Heart left ventricle (tissue), 16 donors: Measurements from ENCODE around the gene CEBPZOS. TPM values are rescaled to one million over a fixed set of nuclear protein-coding genes. Genes with fewer than 3 reads are reported as not detected.

Source experiments
- ATAC-seq, 4 donors: fragments of 200-7000 bp; cut with Tn5 transposase; one replicate each; pipeline ENCODE4 v1.9.1; 2020 to 2022; ENCODE audit warnings: moderate library complexity in 4 of 4, mild to moderate bottlenecking in 3 of 4, moderate number of reproducible peaks in 1 of 4
- DNase-seq, 5 donors: peaks; one replicate each; pipeline ENCODE4 v3.0.0-alpha.2; 2020
- H3K27ac ChIP-seq, 12 donors: fragments of 200-600 bp; sonication (generic) in 4 of 12; one replicate each; pipeline versions ENCODE4 v1.5.0 to v1.8.0; 2016 to 2022; ENCODE audit warnings: mild to moderate bottlenecking in 2 of 12
- H3K27me3 ChIP-seq, 9 donors: fragments of 200-600 bp; sonication (generic) in 2 of 9; one replicate each; pipeline versions ENCODE4 v1.5.1 to v1.8.0; 2016 to 2022; ENCODE audit warnings: mild to moderate bottlenecking in 3 of 9
- H3K36me3 ChIP-seq, 9 donors: fragments of 200-600 bp; sonication (generic) in 2 of 9; one replicate each; pipeline versions ENCODE4 v1.5.0 to v1.8.0; 2018 to 2022; ENCODE audit warnings: mild to moderate bottlenecking in 2 of 9
- H3K4me1 ChIP-seq, 12 donors: fragments of 200-600 bp; sonication (generic) in 4 of 12; one replicate each; pipeline versions ENCODE4 v1.5.0 to v1.8.0; 2016 to 2022; ENCODE audit warnings: mild to moderate bottlenecking in 3 of 12
- H3K4me3 ChIP-seq, 12 donors: fragments of 200-600 bp; sonication (generic) in 4 of 12; one replicate each; pipeline versions ENCODE4 v1.5.0 to v1.8.0; 2017 to 2022; ENCODE audit warnings: mild to moderate bottlenecking in 9 of 12, moderate library complexity in 4 of 12
- H3K9me3 ChIP-seq, 12 donors: fragments of 200-600 bp; sonication (generic) in 4 of 12; one replicate each; pipeline versions ENCODE4 v1.5.0 to v1.8.0; 2016 to 2022; ENCODE audit warnings: mild to moderate bottlenecking in 1 of 12
- POLR2A ChIP-seq, 2 donors: fragments of 450-650 bp; IDR thresholded peaks; one replicate each; pipeline ENCODE4 v1.6.1; 2017; ENCODE audit warnings: antibody characterized with exemption in 2 of 2, mild to moderate bottlenecking in 2 of 2, moderate library complexity in 2 of 2
- WGBS, 4 donors: extraction: QIAGEN DNeasy Blood & Tissue Kit in 2 of 4; methylation state at CpG; one replicate each; pipeline versions ENCODE4 v1.1.5 to v1.1.7; 2013 to 2018; 5-methylcytosine and 5-hydroxymethylcytosine counted together
- intact Hi-C, 10 donors: fragments of 100-400 bp; cut with DNase I; formaldehyde crosslinking; loops; one replicate each; pipeline versions ENCODE4 v1.11.1 to v1.14.2; 2022
- polyA plus RNA-seq, 2 donors: library from polyadenylated mRNA; stranded (reverse); fragments of 200-250 nt; gene quantifications; one replicate each; pipeline ENCODE4 v1.2.3, GENCODE V29; 2013
- total RNA-seq, 9 donors: library from RNA; depleted of rRNA in 2 of 9; stranded (reverse); fragments of >200 nt in 2 of 9; fragmentation: NEBNext Ultra II Directional in 3 of 9; extraction: Animal tissue kit (Norgen Biotek cat#: 25700) in 3 of 9; gene quantifications; one replicate each; pipeline versions ENCODE4 v1.1.0 to v1.2.4, GENCODE V29; 2016 to 2023
- TF ChIP-seq, protein P1 (sequence below), 12 donors: fragments of 200-600 bp; sonication (generic) in 4 of 12; IDR thresholded peaks; one replicate each; pipeline versions ENCODE4 v1.5.0 to v1.8.0; 2018 to 2022; ENCODE audit warnings: antibody characterized with exemption in 12 of 12, mild to moderate bottlenecking in 5 of 12
- donor health status: ischemic (EF 13 %, LVEDD 7.1; RV severe dilation, severe dysfunction).
- donor health status: healthy with polysubstance abuse.
- donor health status: DM: no; HTN: yes; CAD: no.
- donor health status: DM: no; HTN: no; CAD: no.
- donor health status: ischemic (EF 25% LVEDD 6.9; RV normal size, moderate dysfunction).
- donor health status: ischemic (EF 25% LVEDD 5.7; RV mildly dilated, moderate dysfunction).
- donor health status: healthy.
- donor health status: DM: yes; HTN: yes; CAD: no.
- donor health status: ischemic (EF 35%, LVEDD 5.7; RV mildly dilated, moderate dysfunction).
- donor health status: nonischemic (EF 11% LVEDD 7.7; RV severe dilation, severe dysfunction).
- donor health status: DM: yes; HTN: yes; CAD: no.
- donor health status: PGD.
- donor health status: ischemic (EF 29% LVEDD 5.4; RV normal size, mild dysfunction).
- donor health status: nonischemic (EF 23%, LVEDD 6.1; RV moderate dilation, normal function).

The CEBPZOS gene
- total and polyA plus RNA-seq, 11 donors, result 32.1 to 118 (median 54.2) TPM

DNA sequence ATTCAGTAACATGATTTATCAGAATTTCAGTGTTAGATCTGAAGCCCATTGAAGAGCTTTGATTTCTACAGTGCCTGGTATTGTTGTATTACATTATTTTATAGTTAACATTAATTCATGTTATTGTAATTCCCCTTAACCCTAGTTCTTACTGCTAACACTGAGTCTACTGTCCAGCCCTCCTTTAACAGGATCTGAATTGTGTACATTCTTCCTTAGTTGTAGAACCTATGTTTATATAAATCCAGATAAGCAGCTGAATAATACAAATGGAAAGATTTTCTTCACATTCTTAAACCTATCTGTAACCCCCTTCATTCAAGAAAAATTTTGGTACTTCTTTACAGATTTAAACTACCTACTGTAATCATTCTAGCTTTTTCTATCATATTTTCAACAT is 49.9 kb downstream of the CEBPZOS start:
- H3K4me1 ChIP-seq, result peaks cover 0 to 4% (median 0%) of the 10 kb centered on the region in 12 donors
- H3K27ac ChIP-seq, result no peak overlapping the region
- H3K4me3 ChIP-seq, result no peak overlapping the region
- DNase-seq (no peak), ATAC-seq (no peak)
- H3K36me3 ChIP-seq, result peaks cover 0 to 100% (median 96%) of the 10 kb centered on the region in 9 donors
- TF ChIP-seq, protein P1, sequence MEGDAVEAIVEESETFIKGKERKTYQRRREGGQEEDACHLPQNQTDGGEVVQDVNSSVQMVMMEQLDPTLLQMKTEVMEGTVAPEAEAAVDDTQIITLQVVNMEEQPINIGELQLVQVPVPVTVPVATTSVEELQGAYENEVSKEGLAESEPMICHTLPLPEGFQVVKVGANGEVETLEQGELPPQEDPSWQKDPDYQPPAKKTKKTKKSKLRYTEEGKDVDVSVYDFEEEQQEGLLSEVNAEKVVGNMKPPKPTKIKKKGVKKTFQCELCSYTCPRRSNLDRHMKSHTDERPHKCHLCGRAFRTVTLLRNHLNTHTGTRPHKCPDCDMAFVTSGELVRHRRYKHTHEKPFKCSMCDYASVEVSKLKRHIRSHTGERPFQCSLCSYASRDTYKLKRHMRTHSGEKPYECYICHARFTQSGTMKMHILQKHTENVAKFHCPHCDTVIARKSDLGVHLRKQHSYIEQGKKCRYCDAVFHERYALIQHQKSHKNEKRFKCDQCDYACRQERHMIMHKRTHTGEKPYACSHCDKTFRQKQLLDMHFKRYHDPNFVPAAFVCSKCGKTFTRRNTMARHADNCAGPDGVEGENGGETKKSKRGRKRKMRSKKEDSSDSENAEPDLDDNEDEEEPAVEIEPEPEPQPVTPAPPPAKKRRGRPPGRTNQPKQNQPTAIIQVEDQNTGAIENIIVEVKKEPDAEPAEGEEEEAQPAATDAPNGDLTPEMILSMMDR (IDR thresholded peaks at IDR 0.05), result no peak
- TF ChIP-seq POLR2A (IDR thresholded peaks at IDR 0.05), result no peak
- H3K9me3 ChIP-seq, result no peaks in the 10 kb centered on the region
- no peaks in the 10 kb centered on the region for H3K27me3 ChIP-seq
- intact Hi-C loops, result no loop called here

DNA sequence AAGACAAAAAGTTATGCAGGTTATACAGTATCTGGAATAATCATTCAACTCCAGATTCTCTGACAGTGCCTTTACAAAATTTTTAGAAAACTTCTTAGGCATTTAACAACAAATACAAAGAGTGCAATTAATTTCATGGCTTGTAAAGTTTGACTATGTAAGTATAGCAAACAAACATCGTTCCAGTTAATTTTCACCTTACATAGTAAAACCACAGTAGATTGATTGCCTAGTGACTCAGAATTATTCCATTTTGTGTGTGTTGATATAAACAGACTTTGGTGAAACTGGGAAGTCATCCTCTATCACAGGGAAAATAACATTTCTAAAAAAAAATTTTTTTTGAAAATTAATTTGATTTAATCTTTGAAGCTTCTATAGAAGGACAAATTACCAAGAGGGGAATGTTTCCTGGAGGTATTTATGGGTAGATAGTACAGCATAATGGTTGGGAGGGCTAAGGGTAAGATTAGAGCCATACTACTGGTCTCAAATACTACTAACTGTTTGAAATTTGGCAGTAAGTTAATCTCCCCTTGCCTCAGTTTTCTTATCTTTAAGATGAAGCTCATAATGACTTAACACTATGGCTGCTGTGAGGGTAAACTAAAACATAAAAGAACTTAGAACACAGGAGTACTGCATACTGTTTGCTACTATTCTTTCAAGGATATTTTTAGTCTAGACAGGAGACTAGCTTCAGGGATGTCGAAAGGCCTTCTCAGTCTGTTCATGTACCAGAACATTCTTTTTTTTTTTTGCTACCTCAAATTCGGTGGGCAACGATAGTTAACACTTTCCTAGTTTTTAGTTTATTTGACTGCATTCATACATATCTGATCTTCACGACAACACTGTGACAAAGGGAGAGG is 54.8 kb downstream of the CEBPZOS start:
- H3K9me3 ChIP-seq, result no peaks in the 10 kb centered on the region
- 73 to 81% (median 74%) methylated on average over 5 of the region's 5 CpGs for WGBS, 4 donors
- H3K36me3 ChIP-seq, result peaks cover 0 to 100% (median 97%) of the 10 kb centered on the region in 9 donors
- TF ChIP-seq, protein P1 (IDR thresholded peaks at IDR 0.05), result no peak
- TF ChIP-seq POLR2A (IDR thresholded peaks at IDR 0.05), result no peak
- no peak for ATAC-seq
- no peaks in the 10 kb centered on the region for H3K27me3 ChIP-seq
- H3K4me1 ChIP-seq, result no peaks in the 10 kb centered on the region
- intact Hi-C loops, result no loop called here
- no peak overlapping the region for H3K4me3 ChIP-seq
- DNase-seq, result no peak
- H3K27ac ChIP-seq, result no peak overlapping the region

Other genes with a start within 250 kb of the CEBPZOS start
- 100 to 1,000 TPM in 1 of 9 donors, 10 to 100 TPM in 8; 39.6 to 101 (median 62.8) TPM for gene STRN, start 230.0 kb upstream of the CEBPZOS start, total RNA-seq
- gene STRN, start 230.0 kb upstream of the CEBPZOS start, polyA plus RNA-seq, result 10 to 100 TPM in 1 of 2 donors, 1 to 10 TPM in 1; 9.2 to 39.7 TPM
- 10 to 100 TPM; 16.3 to 22.8 (median 18.8) TPM for gene HEATR5B, start 112.1 kb upstream of the CEBPZOS start, total RNA-seq
- gene HEATR5B, start 112.1 kb upstream of the CEBPZOS start, polyA plus RNA-seq, result 1 to 10 TPM; 6.7 to 8.0 TPM
- gene GPATCH11, start 112.0 kb upstream of the CEBPZOS start, total RNA-seq, result 1 to 10 TPM; 3.2 to 9.4 (median 5.6) TPM
- 1 to 10 TPM; 3.4 to 4.7 TPM for gene GPATCH11, start 112.0 kb upstream of the CEBPZOS start, polyA plus RNA-seq
- 10 to 100 TPM; 12.5 to 38.2 (median 19.6) TPM for gene EIF2AK2, start 39.5 kb upstream of the CEBPZOS start, total RNA-seq
- gene EIF2AK2, start 39.5 kb upstream of the CEBPZOS start, polyA plus RNA-seq, result 1 to 10 TPM; 4.9 to 5.0 TPM
- gene SULT6B1, start 7.8 kb upstream of the CEBPZOS start, total RNA-seq, result not detected
- not detected for gene SULT6B1, start 7.8 kb upstream of the CEBPZOS start, polyA plus RNA-seq
- 10 to 100 TPM; 17.4 to 31.5 (median 25.3) TPM for gene CEBPZ, start 35.1 kb downstream of the CEBPZOS start, total RNA-seq
- 10 to 100 TPM; 34.6 to 50.9 TPM for gene CEBPZ, start 35.1 kb downstream of the CEBPZOS start, polyA plus RNA-seq
- 10 to 100 TPM; 15.8 to 33.0 (median 22.2) TPM for gene NDUFAF7, start 35.2 kb downstream of the CEBPZOS start, total RNA-seq
- 10 to 100 TPM; 18.6 to 19.5 TPM for gene NDUFAF7, start 35.2 kb downstream of the CEBPZOS start, polyA plus RNA-seq
- gene PRKD3, start 128.3 kb downstream of the CEBPZOS start, total RNA-seq, result 10 to 100 TPM in 8 of 9 donors, 1 to 10 TPM in 1; 9.6 to 24.5 (median 12.5) TPM
- 1 to 10 TPM; 3.4 to 7.6 TPM for gene PRKD3, start 128.3 kb downstream of the CEBPZOS start, polyA plus RNA-seq
- 1 to 10 TPM; 1.5 to 7.2 (median 2.8) TPM for gene QPCT, start 148.1 kb downstream of the CEBPZOS start, total RNA-seq
- gene QPCT, start 148.1 kb downstream of the CEBPZOS start, polyA plus RNA-seq, result 1 to 10 TPM; 1.3 to 4.0 TPM